NOMO-1 (cell line): Measurements from ENCODE around the gene SVOP.
"Not testable (repeated sequence)": the region's sequence is repeated elsewhere in the genome, so short reads cannot be mapped to it uniquely, and the experiment has no call there.

ENCODE experiments used
- DNase-seq, 2 experiments: peaks; one replicate each; lab custom pipeline; 2025; ENCODE audit not compliant: unreplicated experiment in 2 of 2; lab: John Stamatoyannopoulos, UW

Gene SVOP

DNA sequence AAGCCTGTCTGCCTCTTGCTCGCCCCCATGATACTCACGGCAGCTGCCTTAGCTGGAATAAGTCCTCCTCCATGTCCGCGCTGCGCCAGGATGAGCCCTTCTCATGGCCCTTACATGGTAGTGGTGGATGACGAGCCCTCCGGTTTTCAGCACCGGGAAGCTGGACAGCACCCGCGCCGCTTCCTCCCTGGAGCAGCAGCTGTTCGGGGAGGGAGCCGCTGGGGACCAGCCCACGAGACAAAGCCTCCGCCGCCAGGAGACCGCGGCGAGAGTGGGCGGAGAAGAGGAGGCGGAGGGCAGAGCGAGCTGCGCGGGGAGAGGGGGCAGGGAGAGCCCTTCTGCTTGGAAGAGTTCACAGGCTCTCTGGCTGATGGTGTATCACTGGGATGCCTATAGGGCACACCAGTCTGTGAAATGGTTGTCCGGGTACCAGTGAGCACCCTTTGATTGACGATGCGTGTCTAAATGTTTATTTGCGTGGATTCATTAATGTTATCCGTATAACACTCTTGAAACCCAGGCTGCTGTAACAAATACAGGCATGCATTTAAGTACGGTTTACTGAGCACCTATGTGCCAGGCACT, at the start of gene SVOP:
SVOP (minus strand) TSS at position 273 of the 585 bp plus-strand sequence; CDS start at position 73, 200 bp downstream.
- DNase-seq = peak in 1 of 2 experiments; percentile 6

GRCh38 chr12:109069307-109070271, 48.7 kb upstream of the SVOP start:
- no peak for DNase-seq

GRCh38 chr12:109065853-109066193, 45.0 kb upstream of the SVOP start:
- DNase-seq = no peak

DNA sequence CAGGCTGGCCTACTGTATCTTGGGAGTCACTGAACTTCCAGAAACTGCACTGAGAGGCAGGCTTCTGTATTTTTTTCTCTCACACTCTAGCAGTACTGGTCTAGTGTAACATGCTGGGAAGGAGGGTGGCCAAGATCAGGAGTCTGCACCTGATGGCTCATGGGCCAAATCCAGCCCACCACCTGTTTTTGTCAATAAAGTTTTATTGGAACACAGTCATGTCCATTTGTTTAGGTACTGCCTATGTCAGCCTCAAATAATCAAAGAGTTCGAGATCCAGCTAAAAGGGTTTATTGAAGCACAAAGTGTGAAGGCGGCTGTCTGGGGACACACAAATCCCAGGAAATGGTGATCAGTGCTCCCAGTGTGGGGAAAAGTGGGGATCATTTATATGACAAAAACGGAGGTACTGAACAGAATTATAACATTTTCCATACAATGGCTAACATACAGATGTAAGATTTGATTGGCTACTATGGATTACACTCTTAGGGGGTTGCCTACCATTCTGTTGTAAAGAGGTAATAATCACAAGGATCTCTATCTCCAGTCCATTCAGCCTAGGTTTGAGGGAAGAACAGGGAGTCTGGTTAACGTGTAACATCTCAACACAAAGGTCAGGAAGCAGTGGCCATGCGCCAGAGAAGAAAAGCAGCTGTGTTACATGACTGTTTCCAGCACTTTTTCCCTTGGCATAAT, 44.4 kb upstream of the SVOP start:
- no peak for DNase-seq

GRCh38 chr12:109064143-109064542, 43.3 kb upstream of the SVOP start:
- DNase-seq = no peak

DNA sequence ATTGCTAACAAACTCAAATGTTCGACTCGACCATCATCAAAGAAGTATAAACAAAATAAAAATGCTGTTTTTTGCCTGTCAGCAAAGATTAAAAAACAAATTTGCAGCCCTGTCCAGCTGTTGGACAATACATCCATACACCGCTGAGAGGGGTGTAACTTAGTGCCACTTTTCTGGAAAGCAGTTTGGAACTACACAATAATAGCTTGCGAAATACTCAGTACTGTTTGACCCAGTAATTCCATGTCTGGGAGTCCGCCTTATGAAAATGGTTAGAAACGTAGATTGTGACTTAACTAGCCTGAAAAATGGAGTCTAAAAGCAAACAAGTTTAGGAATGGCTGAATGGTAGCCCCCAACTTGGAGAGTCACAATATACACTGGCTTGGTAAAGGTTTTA, 37.9 kb upstream of the SVOP start:
- no peak for DNase-seq

DNA sequence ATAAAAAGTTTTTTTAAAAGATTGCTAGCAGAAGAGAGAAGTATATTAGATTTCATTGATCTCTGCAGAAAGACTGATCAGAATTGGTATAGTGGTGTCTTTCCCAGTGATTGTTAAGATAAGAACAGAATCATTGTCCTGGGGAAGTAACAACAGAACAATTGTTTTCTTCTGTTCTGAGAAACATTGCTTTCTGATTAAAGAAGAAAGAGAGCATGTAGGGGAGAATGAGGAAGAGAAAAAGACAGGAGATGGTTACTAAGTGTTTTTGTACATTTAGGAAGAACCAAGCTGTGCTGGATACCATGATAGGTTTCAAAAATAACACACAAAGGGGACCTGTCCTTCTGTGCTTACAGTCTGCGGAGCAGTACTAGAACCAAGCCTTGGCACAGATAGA, 36.5 kb upstream of the SVOP start:
- no peak for DNase-seq

DNA sequence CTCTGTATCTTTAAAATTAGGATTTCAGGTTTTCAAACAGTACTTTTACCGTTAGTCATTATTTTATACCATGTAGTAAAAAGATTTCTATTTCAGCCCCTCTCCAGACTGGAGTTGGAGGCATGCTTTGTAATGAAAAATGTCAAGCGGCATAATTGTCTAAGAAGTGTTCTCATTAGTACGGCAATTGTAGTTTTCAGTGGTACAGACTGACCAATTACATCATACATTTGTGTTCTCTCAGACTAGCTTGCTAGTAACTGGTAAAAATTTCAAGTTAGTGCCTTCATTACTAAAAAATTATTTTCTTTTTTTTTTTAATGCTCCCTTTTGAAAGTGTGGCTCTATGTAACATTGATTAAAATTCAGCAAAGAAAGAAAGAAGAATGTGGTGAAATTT, 36.0 kb upstream of the SVOP start:
- no peak for DNase-seq

DNA sequence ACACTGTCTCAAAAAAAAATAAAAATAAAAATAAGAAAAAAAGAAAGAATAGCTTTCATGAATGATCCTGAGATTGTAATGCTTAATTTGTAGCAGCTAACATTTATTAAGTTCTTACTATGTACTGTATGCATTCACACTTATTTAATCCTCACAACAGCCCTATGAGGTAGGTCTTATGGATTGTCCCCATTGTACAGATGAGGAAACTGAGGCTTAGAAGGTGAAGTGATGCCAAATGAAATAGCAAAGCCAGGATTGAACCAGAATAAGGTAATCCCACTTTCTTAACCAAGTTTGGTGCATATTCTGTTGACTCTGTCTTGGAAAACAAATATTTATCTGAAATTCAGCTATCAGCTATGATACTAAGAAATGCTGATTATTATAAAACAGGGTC, 33.7 kb upstream of the SVOP start:
- no peak for DNase-seq

GRCh38 chr12:109054124-109054513, 33.3 kb upstream of the SVOP start:
- not testable (repeated sequence) for DNase-seq

- peak in 1 of 2 experiments; percentile 22 for DNase-seq
Measured at GRCh38 chr12:109053382-109054123, 32.7 kb upstream of the SVOP start.

GRCh38 chr12:109052414-109053323, 31.8 kb upstream of the SVOP start, which contains the start of gene USP30:
Gene USP30 (plus strand): TSS chr12:109052576. CDS start chr12:109052679, 103 bp downstream.
- DNase-seq = peak; percentile 69 to 76

- peak in 1 of 2 experiments; percentile 24 for DNase-seq
Measured at GRCh38 chr12:109052097-109052413, 31.2 kb upstream of the SVOP start.

DNA sequence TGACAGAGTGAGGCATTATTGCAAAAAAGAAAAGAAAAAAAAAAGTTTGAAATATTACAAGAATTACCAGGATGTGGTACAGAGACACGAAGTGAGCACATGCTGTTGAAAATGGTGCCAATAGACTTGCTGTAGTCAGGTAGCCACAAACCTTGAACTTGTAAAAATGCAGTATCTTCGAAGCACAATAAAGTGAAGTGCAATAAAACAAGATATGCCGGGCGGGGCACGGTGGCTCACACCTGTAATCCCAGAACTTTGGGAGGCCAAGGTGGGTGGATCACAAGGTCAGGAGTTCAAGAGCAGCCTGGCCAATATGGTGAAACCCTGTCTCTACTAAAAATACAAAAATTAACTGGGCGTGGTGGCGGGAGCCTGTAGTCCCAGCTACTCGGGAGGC, 28.9 kb upstream of the SVOP start:
- not testable (repeated sequence) for DNase-seq

DNA sequence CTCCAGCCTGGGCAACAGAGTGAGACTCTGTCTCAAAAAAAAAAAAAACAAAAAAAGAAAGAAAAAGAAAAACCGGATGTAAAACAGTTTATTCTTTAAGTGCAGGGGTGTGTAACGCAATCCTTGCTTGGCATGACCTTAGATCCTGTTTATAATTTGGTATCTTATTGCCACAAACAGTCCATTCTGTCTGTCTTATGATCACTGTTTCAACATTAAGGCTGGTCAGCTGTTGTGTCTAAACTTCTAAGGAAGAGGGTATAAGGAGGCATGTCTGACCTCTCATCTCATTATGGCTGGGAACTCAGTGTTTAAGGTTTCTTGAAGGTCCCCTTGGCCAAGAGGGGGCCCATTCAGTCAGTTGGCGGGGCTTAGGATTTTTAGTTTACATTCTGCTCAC, 27.8 kb upstream of the SVOP start:
- not testable (repeated sequence) for DNase-seq

GRCh38 chr12:109047081-109047805, 26.4 kb upstream of the SVOP start:
- DNase-seq = no peak

- DNase-seq = no peak
Measured at GRCh38 chr12:109044241-109044640, 23.4 kb upstream of the SVOP start.

DNA sequence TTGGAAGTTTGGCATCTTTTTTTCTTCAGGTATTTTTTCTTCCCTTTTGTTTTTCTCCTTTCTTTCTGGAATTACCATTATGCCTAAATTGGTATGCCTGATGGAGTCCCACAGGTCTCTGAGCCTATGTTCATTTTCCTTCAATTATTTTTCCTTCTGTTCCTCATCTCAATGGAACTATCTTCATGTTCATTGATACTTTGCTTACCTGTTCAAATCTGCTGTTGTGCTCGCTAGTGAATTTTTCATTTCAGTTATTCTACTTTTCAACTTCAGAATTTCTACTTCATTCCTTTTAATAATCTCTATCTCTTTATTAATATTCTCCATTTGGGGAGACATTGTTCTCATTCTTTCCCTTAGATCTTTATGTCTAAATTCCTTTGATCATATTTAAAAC, 16.1 kb upstream of the SVOP start:
- no peak for DNase-seq
